EL (cell line): ENCODE measurements around the gene CBFA2T2.

Source experiments
- DNase-seq: peaks from one replicate; pipeline ENCODE4 v3.0.0-alpha.2; 2016

CBFA2T2 gene

DNA sequence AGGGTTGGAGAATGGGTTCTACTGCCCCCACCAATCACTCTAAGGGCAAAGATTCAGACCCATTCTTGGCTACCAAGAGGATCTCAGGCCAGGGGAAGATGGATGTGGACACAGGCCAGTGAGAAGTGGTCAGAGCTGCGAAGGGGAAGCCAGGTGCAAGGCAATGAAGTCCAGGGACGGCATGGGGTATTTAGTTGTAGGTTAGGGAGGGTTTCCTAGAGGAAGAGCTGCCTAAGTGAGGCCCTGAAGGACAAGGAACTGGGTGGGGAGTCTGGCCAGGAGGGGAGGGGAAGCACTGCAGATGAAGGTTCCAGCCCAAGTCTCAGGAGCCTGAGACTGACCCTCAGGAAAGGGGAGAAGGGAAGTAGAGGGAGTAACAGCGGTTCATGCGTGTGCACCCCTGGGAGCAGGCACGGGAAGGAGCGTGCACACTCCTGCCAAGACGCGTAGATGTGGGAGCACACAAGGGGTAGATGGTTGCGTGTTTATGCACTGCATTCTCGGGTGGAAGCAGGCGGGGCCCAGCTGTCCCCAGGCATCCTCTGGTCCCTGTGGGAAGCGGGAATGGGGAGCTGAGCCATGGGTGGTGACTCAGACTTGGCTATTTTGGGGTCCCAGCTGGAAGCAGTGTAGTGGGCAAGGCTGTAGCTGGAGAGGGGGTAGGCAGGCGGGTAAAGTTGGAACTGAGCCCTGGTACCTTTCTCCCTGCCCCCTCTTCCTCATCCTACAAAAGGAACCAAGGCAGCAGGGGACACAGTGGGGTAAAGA lies 180.2 kb downstream of the CBFA2T2 start:
- no peak for DNase-seq

DNA sequence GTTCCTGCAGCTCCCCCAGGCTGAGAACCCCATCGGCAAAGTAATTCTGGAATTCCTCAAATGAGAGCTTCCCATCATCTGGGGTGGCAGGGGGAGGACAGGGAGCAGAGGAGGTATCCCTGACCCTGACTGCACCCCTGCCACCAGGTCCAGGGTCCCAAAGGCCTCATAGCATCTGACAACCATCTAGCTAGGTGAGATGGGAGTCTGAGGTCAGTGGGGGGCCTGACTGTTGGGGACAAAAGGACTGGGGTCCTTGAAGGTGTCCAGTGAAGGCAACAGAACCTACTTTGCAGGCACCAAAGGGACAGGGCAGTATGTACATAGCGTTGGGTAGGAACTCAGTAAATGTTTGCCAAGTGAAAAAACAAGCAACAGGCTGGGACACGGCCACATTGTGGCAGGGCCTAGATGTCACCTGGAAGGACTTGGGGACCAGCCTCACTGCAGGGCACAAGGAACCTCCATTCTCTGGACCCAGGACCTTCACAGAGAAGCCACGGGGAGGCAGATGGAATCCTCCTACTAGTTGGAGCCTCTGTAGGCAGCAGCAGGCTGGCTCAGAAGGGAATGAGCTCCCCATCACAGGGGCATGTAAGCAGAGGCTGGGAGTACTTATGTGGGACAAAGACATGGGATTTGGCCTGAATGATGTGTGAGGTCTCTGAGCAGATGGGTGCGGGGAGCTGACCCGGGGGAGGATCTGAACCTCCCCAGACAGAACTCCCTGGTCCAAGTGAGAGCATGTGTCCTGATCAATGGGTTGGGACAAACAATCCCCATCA lies 181.0 kb downstream of the CBFA2T2 start:
- no peak for DNase-seq

DNA sequence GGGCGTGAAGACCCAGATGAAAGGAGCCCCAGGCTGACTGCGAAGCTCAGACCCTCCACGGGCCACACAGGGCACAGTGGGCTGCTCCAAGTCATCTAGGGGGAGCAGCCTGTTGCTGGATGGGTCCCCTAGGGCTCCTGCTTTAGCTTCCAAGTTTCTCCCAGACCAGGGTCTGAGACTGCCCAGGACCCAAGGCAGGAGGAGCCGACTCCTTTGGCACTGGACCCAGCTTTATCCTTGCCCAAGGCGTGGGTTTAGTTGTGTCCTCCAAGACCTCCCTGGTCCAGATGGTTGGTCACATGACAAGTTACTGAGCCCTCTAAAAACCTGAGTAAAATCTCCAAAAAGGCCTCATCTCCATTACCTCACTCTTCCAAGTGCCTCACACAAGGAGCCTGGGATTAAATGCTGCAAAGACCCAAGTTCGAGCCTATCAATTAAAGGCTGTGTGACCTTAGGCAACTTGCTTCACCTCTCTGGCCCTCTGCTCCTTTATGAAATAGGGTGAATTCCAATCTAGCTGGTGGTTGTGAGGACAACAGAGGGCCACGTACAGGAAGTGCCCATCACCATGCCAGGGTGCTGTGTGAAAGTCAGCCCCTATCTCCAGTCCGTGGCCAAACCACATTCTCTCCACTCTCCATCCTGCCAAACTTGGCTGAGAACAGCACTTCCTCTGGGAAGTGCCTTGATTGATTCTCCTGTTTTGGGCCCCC lies 181.8 kb downstream of the CBFA2T2 start:
- no peak for DNase-seq

- DNase-seq, result no peak
These were observed 182.7 kb downstream of the CBFA2T2 start for GRCh38 chr20:33672426-33673113.

DNA sequence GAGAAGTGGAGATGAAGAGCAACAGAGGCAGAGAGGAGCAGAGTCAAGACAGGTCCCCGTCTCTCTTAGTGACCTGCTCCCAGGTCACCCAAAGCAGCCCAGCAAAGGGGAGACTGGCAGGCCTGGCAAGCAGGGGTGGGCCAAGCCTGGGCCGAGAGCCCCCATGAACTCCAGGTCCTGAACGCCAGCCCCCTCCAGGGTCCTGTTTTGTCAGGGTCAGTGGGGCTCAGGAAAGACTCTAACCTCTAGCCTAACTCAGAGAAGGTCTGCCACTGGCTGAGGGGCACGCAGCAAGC lies 183.2 kb downstream of the CBFA2T2 start:
- no peak for DNase-seq

- peak; percentile 53 for DNase-seq
These were observed 183.8 kb downstream of the CBFA2T2 start for GRCh38 chr20:33673410-33674293.

DNA sequence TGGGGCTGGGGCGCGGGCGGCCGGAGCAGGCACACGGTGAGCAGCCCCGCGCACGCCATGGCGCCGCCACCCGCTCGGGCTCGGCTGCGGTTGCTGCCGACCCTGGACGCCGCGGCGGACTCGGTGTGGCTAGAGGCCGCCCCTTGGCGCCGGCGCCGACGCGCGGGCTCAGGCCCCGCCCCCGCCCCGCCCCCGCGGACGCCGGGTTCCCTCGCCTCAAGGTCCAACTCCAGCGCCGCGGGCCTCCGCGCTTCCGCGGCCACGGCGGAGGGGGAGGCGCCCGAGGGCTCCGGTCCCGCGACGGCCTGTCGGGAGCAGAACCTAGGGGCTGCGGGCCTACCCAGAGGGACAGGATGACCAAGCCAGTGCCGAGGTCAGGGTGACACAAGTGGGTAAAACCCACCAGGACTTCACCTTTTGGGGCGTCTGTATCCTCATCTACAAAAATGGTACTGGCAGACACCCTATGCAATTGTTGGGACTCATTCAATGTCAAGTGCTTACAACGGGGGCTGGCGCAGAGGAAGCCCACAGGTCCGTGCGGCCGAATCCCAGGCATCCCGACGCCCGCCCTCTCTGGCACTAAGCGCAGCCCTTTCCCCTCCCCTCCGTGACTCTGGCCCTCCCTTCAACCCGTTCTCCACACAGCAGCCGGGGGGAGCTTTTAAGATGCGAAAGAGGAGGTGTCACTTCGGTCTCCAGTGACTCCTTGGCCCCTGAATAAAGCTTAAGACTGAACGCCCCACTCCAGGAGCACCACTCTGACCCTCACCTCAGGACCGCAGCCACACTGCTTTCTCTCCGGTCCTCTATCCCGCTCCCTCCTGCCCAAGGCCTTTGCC lies 184.6 kb downstream of the CBFA2T2 start, which contains the start of gene NECAB3:
Gene NECAB3 (minus strand): TSS at position 135 of the 842 bp plus-strand sequence. CDS start 76 bp downstream, at position 59.
- peak; percentile 81 for DNase-seq

- no peak for DNase-seq
These were observed 185.5 kb downstream of the CBFA2T2 start for GRCh38 chr20:33675136-33675959.

- DNase-seq, result no peak
These were observed 186.2 kb downstream of the CBFA2T2 start for GRCh38 chr20:33676121-33676520.

- no peak for DNase-seq
These were observed 187.1 kb downstream of the CBFA2T2 start for GRCh38 chr20:33676652-33677645.

DNA sequence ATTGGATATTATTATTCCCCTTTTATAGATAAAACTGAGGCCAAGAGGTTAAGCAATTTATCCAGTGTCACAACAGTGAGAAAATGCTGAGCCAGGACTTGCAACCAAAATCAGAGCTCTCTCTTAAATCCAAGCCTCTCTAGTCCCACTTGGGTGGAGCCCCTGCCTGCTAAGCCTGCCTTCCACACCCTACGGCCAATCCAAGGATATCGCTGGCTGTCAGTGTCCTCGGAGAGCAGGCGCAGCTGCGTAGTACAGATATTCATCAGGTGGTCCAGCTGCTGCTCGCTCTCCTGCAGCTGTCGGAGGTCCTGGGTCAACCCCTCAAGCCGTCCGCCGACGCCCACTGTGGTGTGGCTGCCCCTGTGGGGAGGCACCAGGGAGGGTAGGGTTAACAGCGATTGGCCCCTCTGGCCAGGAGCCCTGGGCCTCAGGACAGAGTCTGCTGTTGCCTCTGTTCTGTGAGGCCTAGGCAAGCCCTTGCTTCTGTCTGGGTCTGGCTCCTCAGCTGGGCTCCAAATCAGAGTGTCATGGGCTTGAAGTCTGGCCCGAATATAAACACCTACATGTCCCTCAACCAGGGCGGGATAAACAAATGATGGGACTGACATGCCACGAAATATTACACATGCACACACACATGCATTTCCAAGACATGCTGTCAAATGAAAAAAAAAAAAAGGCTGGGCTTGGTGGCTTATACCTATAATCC lies 188.3 kb downstream of the CBFA2T2 start:
- DNase-seq, result no peak

DNA sequence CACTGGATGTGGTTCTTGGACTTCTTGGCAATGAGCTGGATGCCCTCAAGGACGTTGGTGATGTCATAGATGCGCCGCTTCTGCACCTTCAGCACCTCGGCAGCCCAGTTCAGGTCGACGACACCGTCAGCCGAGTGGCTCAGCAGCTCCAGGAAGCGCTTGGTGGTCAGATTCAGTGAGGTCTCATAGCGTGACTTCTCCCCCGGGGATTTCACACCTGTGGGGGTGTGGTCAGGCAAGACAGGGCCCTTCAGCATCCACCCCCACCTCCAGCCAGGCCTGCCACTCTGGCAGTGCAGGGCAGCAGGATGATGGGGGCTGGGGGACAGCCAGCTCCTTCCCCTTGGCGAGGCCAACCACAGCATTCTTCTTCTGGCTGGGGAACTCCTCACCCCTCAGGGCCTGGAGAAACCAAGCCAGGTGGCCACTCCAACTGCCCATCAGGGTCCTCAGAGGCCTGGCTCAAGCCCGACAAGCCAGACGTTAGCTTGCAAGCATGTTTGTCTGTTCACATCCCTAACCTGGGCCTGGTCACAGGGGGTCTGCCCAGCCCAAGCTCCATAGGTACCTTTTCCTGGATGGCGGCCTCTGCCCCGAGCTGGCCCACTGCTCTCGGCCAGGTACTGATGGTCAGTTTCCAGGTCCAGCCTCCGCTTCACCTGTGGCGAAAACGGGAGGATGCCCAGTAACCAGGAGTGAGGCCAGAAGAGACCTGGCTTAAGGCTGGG lies 190.0 kb downstream of the CBFA2T2 start:
- DNase-seq, result no peak

GRCh38 chr20:33680686-33681085 lies 190.8 kb downstream of the CBFA2T2 start:
- peak; percentile 29 for DNase-seq

DNA sequence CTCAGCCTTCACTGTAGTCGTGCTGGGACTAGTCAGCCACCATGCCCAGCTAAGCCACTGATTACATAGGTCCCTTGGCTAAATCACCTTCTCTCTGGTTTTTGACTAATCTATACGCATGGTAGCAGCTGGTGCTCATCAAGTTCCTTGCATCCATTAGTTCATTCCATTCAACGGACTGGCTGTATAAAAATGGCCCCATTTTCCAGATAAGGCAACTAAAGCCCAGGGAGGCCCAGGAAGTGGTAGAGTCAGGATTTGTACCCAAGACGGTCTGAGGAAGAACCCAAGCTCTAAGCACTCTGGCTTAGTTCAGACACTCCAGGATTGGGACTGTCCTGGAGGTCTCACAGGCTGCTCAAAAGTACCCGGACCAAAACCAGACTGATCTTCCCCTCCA lies 191.4 kb downstream of the CBFA2T2 start:
- no peak for DNase-seq

GRCh38 chr20:33681728-33682353 lies 191.9 kb downstream of the CBFA2T2 start:
- DNase-seq, result no peak

DNA sequence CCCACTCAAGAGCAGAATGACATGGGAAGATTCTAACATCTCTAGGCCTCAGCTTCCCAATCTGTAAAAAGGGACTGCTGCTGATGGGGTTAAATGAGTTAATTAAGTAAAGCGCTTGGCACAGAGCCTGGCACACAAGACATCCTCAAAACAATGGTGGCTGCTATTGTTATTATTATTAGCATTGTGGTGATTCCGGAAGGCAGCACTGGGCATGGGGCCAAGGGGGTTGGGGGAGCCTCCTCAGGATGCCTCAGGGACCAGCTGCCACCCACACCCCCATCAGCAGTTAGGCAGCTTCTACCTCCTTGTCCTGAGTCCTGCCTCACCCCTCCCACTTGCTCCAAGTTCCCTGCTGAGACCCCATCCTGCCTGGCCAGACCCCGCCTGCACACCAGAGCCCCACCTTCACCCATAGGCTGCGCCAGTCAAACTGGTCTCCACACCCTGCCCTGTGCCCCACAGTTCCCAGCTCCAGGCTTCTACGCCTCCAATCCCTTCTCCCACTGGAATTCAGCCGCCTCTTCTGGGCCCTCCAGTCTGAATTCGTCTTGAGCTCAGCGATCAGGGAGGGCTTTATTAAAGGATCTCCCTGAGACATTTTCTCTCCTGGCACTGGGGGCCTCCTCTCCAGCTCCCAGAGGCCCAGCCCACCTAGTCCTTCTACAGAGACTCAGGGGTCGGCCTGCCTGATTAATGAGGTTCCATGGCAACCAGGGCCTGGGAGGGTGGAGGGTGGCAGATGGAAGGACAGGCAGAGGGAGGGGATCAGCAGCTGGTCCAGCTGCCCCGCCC lies 194.8 kb downstream of the CBFA2T2 start:
- DNase-seq, result no peak
